IPS-20b (cell line): ENCODE data around the gene MCOLN3.
"Not testable (repeated sequence)": the region's sequence is repeated elsewhere in the genome, so short reads cannot be mapped to it uniquely, and the experiment has no call there.

Experiments
- H3K27ac ChIP-seq: one replicate; pipeline ENCODE4 v1.5.1; 2013; ENCODE audit warnings: low read length
- H3K27me3 ChIP-seq: 2 replicates; pipeline ENCODE4 v1.6.1; 2013; ENCODE audit warnings: mild to moderate bottlenecking, low read length, inconsistent platforms; ENCODE audit not compliant: insufficient read depth
- H3K36me3 ChIP-seq: 2 replicates; pipeline ENCODE4 v1.6.1; 2013; ENCODE audit warnings: low read depth, mild to moderate bottlenecking, inconsistent platforms, low read length, moderate library complexity; ENCODE audit not compliant: insufficient read depth
- H3K4me1 ChIP-seq: 2 replicates; pipeline ENCODE4 v1.6.1; 2013; ENCODE audit warnings: mild to moderate bottlenecking, control low read depth, inconsistent platforms, low read length, moderate library complexity; ENCODE audit not compliant: insufficient read depth
- H3K4me3 ChIP-seq: 2 replicates; pipeline ENCODE4 v1.5.1; 2013; ENCODE audit warnings: mild to moderate bottlenecking, low read length, inconsistent platforms
- H3K9ac ChIP-seq: 2 replicates; pipeline ENCODE4 v1.6.1; 2013; ENCODE audit warnings: low read depth, mild to moderate bottlenecking, inconsistent platforms, low read length, moderate library complexity
- H3K9me3 ChIP-seq: 2 replicates; pipeline ENCODE4 v1.6.1; 2013; ENCODE audit warnings: mild to moderate bottlenecking, low read depth, low read length, inconsistent platforms; ENCODE audit not compliant: insufficient read depth

Gene MCOLN3

DNA sequence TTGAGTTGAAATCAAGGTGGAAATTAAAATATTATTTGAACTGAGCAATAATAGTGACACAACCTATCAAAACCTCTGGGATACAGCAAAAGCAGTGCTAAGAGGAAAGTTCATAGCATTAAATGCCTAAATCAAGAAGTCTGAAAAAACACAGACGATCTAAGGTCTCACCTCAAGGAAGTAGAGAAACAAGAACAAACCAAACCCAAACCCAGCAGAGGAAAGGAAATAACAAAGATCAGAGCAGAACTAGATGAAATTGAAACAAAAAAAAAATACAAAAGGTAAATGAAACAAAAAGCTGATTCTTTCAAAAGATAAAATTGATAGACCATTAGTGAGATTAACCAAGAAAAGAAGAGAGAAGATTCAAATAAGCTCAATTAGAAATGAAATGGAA lies 42.7 kb downstream of the MCOLN3 start:
- H3K27me3 ChIP-seq: peaks cover 23% of the 10 kb centered on the region
- H3K4me3 ChIP-seq, H3K27ac ChIP-seq: not testable (repeated sequence)

DNA sequence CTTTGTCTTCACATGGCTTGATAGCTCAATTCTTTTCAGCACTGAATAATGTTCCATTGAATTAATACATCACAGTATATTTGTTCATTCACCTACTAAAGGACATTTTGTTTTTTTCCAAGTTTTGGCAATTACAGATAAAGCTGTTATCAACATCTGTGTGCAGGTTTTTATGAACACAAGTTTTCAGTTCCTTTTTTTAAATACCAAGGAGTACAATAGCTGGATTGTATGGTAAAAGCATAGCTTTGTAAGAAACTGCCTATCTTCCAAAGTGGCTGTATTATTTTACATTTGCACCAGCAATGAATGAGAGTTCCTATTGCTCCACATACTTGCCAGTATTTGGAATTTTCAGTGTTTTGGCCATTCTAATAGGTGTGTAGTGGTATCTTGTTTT lies 46.6 kb downstream of the MCOLN3 start:
- Histone ChIP-seq H3K27ac (no peak overlapping the region), H3K9me3 (peaks cover 2% of the 10 kb centered on the region), H3K36me3 (no peaks in the 10 kb centered on the region), H3K27me3 (peaks cover 60% of the 10 kb centered on the region), H3K4me3 (no peak overlapping the region), H3K9ac (no peak overlapping the region), H3K4me1 (peaks cover 3% of the 10 kb centered on the region; the same call in 1 of the 2 replicates)

More for the DNA sequence above, 42.7 kb downstream of the MCOLN3 start:
- not testable (repeated sequence) for H3K9ac ChIP-seq, H3K9me3 ChIP-seq, H3K36me3 ChIP-seq, H3K4me1 ChIP-seq

DNA sequence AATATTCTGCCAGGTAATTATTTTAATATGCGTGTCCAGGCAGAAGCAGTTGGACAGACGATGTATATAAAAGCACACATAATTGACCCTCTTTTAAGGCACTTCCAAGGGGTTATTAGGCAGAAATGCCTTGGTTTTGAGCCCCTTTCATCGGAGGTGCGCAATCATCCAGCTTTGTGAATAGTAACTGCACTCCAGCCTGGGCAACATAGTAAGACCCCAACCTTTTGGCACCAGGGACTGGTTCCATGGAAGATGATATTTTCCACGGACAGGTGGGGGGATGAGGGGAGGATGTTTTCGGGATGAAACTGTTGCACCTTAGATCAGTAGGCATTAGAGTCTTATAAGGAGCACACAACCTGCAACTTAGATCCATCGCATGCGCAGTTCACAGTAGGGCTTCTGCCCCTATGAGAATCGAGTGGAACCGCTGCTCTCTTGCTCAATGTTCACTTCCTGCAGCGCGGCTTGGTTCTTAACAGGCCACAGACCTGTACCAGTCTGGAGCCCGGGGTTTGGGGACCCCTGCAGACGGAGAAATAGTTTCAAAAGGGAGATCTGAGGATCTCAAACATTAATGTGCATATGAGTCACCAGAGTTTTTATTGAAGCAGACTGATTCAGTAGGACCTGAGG lies 49.5 kb downstream of the MCOLN3 start:
- peak overlapping the region; percentile 74; the same call in 1 of the 2 replicates for H3K4me3 ChIP-seq
- no peaks in the 10 kb centered on the region; the same call in 1 of the 2 replicates for H3K9me3 ChIP-seq
- H3K27ac ChIP-seq: no peak overlapping the region
- H3K36me3 ChIP-seq: no peaks in the 10 kb centered on the region
- no peak overlapping the region for H3K9ac ChIP-seq
- peaks cover 3% of the 10 kb centered on the region; the same call in 1 of the 2 replicates for H3K4me1 ChIP-seq
- peaks cover 88% of the 10 kb centered on the region for H3K27me3 ChIP-seq

DNA sequence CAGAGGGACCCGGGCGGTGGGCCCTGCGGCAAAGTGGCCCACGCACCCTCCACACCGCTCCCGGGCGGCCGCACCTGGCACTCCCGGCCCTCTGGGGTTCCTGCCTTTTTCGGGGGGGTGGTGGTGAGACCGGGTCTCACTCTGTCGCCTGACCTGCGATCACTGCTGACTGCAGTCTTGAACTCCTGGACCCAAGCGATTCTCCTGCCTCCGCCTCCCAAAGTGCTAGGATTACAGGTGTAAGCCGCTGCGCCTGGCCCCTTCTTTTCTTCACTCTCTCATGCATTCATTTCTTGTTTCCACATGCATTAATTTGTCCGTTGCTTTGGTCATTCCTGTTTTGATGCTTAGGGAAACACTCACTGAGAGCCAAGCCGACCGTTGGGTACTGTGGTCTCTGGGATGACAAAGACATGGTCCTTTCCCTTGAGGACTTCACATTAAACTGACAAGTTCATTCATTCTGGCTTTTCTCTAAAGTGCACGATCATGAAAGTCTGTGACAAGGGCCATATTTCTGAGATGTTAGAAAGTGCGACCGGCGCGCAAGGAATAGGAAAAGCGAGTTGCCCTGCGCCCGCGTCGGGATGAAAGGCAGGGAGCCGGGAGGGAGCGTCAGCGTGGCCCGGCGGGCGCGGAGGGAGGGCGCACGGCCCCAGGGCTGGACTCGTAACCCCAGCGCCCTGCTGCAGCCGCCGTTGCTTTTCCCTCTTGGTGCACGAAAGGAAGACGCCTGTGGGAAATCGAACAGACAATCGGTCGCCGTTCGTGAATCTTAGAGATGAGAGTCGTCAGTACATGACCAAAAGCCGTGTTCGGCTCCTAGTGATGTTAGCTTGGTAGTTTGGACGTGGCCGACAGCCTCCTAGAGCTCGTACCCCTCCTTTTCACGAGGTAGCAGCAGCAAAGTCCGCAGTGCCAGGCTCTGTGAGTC lies 50.4 kb downstream of the MCOLN3 start:
- no peak overlapping the region for H3K27ac ChIP-seq
- peaks cover 85% of the 10 kb centered on the region for H3K27me3 ChIP-seq
- H3K4me3 ChIP-seq: peak overlapping the region; percentile 74
- peaks cover 3% of the 10 kb centered on the region; the same call in 1 of the 2 replicates for H3K4me1 ChIP-seq
- no peaks in the 10 kb centered on the region; the same call in 1 of the 2 replicates for H3K9me3 ChIP-seq
- H3K9ac ChIP-seq: no peak overlapping the region
- H3K36me3 ChIP-seq: no peaks in the 10 kb centered on the region

DNA sequence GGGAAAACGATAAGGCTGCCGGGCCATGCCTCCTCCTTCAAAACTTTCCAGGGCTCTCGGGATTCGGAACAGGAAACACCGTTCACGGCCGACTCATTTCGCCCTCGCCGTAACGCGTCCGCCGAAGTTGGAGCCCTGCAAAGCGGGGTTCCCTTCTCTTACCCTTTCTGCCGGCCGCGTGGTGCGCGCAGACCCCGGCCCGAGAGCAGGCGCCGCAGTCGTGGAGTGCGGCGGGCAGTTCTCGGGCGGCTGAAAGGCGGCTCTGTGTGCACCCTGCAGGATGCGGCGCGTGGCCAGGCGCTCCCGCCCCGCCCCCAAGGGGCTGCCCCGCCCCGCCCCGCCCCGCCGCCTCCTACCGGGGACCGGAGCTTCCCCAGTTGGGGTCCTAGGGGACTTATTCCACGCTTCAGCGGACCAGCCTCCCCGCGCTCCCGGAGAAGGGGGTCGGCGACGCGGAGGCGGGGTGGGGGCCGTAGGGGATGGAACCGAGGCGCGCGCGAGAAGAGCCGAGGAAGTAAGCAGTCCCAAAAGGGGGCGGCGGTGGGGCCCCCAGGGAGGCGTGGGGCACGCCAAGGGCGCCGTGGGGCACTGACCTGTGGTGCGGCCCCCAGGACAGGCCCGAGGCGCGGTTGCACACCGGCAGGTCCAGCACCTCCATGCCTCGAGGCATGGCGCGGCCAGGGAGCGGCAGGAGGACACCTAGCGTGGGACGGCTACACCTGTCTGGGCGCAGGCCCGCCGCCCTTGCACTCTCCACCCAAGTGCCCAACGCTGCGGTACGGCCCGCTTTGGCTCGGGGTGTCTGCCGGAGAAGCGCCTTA lies 51.2 kb downstream of the MCOLN3 start, which contains the start of gene MCOLN2:
TSS of gene MCOLN2 (minus strand) at position 268 of the 821 bp plus-strand sequence. CDS start at position 27, 241 bp downstream.
- H3K9me3 ChIP-seq: no peaks in the 10 kb centered on the region; the same call in 1 of the 2 replicates
- peak within 1 kb of the TSS; percentile 61; the same call in 1 of the 2 replicates for H3K9ac ChIP-seq
- peaks cover 80% of the 10 kb centered on the region for H3K27me3 ChIP-seq
- peak within 1 kb of the TSS; percentile 74 for H3K4me3 ChIP-seq
- peaks cover 3% of the 10 kb centered on the region; the same call in 1 of the 2 replicates for H3K4me1 ChIP-seq
- no peak within 1 kb of the TSS for H3K27ac ChIP-seq
- no peaks in the 10 kb centered on the region for H3K36me3 ChIP-seq

DNA sequence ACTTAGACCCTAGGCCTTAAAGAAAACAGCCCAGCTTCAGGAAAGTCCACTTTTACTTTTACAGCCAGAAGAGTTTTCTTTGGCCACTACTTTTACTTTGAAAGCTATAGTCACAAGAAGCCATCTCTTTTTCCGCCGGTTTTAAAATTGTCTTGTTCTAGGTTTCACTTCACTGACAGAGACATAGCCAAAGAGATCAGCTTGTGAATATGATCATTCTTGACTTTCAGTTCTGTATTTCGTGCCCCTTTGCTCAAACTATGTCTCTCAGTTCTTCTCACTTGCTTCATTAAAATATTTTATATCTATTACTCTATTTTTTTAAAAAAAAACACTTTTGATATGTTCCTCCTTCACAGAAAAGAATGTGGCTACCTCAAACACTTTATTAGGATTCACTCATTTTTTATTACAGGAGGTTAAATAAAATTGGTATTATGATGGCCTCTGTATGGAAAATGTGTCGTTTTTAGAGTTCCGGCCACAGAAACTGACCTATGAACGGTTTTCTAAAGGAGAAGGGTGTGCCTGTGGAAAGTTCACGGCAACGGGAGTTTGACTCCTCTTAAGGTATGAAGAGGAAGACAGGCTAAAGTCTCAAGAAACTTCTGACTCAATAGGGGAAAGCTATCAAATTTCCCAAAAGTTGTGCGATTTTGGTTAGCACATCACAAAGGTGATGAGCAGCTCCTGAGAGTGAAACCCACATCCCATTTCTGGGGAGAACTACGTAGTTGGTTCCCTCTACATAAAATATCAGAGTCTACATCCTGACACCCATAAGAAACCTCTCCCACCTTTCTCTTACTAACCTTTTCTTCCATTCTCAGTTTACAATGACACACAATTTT lies 52.6 kb downstream of the MCOLN3 start:
- Histone ChIP-seq H3K27me3 (peaks cover 66% of the 10 kb centered on the region), H3K9me3 (no peaks in the 10 kb centered on the region; the same call in 1 of the 2 replicates), H3K9ac (no peak overlapping the region), H3K4me1 (peaks cover 3% of the 10 kb centered on the region; the same call in 1 of the 2 replicates), H3K4me3 (no peak overlapping the region), H3K36me3 (no peaks in the 10 kb centered on the region), H3K27ac (no peak overlapping the region)

DNA sequence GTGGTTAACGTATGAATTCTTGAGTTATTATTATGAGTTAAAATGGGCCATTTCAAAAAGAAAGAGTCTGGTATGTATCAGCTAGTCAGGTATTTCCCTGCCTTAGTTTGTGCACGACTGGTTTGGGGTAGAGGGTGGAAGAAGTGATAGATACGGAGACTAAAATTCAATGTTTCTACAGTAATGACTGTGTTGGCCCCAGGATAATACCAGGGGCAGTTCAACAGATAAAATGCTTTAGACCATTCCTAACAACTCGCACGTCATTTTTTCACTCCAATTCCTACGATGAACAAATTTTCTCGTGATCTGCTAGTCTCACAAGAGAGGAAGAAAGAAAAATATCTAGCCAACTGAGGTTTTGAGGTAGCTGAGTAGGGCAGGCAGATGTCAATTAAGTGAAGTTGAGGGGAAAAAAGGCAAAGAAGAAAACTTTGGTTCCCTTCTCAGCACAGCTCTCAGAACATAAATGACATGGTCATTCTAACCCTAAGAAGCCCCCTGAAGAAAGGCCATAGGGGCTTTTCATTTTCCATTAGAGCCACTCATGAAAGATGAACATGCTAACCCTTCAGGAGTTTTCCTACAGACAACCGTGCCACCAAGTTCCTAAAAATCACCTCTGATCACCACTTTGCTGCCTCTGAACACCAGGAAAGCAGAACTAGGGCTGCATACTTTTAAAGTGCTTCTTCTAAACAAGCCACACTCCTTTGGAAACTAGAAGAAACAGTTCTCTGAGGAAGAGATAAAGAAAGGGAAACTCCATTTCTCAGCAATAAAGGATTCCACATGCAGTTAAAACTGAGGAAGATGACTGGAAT lies 57.0 kb downstream of the MCOLN3 start:
- Histone ChIP-seq H3K9me3 (no peaks in the 10 kb centered on the region), H3K9ac (no peak overlapping the region), H3K27ac (no peak overlapping the region), H3K36me3 (no peaks in the 10 kb centered on the region), H3K4me3 (no peak overlapping the region), H3K4me1 (no peaks in the 10 kb centered on the region), H3K27me3 (peaks cover 23% of the 10 kb centered on the region)

DNA sequence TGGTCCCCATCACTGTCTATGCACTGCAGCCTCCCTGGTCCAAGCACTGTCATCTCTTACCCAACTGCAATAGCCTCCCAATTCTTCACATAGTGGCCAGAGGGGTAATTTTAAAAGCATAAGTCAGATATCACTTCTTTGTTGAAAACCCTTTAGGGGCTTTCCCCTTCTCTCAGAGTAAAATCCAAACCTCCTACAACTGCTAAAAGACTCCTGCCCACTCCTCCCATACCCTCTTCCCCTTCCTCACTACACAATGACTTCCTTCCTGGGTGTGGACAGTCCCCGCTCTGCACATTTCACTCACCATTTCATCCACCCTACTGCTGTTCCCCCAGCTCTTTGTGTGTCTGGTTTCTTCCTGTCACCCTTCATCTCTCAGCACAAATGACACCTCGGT lies 59.7 kb downstream of the MCOLN3 start:
- Histone ChIP-seq H3K9ac (no peak overlapping the region), H3K27ac (no peak overlapping the region), H3K9me3 (no peaks in the 10 kb centered on the region), H3K4me1 (no peaks in the 10 kb centered on the region), H3K27me3 (no peaks in the 10 kb centered on the region), H3K4me3 (no peak overlapping the region), H3K36me3 (no peaks in the 10 kb centered on the region)

DNA sequence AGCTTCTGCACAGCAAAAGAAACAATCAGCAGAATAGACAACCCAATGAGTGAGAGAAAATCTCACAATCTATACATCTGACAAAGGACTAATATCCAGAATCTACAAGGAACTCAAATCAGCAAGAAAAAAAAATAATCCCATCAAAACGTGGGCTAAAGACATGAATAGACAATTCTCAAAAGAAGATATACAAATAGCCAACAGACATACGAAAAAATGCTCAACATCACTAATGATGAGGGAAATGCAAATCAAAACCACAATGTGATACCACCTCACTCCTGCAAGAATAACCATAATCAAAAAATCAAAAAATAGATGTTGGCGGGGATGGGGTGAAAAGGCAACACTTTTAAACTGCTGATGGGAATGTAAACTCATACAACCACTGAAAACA lies 61.7 kb downstream of the MCOLN3 start:
- H3K36me3 ChIP-seq, H3K4me1 ChIP-seq, H3K27me3 ChIP-seq, H3K9me3 ChIP-seq, H3K27ac ChIP-seq, H3K4me3 ChIP-seq, H3K9ac ChIP-seq: not testable (repeated sequence)

DNA sequence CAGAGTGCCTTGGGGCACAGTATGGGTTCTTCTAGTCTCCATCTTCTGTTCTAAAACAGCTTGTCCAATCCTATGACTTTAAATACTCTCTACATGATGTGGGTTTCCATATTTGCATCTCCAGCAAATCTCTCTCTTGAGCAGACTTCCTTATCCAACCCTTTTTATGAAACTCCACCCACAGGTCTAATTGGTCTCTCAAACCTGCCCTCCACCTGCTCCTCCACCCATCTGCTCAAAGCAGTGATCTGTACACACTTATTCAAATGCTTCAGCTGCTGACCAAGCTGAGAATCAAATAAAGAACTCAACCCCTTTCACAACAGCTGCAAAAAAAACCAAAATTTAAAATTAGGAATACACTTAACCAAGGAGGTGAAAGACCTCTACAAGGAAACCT lies 62.9 kb downstream of the MCOLN3 start:
- Histone ChIP-seq H3K4me1 (no peaks in the 10 kb centered on the region), H3K27ac (no peak overlapping the region)

More for the DNA sequence above, 62.9 kb downstream of the MCOLN3 start:
- Histone ChIP-seq H3K9ac (no peak overlapping the region), H3K27me3 (no peaks in the 10 kb centered on the region), H3K36me3 (no peaks in the 10 kb centered on the region), H3K4me3 (no peak overlapping the region), H3K9me3 (no peaks in the 10 kb centered on the region)
